Activated CD4-positive, alpha-beta T cell treated with anti-CD3 and anti-CD28 coated beads for 48 hours (primary cell): ENCODE measurements around the gene CDC25A.
A peak's percentile ranks its signal among the peaks of the same experiment; 100 is the strongest.

Experiments
- DNase-seq: peaks from one replicate; pipeline ENCODE4 v3.0.0-alpha.2; 2020

CDC25A gene

DNA sequence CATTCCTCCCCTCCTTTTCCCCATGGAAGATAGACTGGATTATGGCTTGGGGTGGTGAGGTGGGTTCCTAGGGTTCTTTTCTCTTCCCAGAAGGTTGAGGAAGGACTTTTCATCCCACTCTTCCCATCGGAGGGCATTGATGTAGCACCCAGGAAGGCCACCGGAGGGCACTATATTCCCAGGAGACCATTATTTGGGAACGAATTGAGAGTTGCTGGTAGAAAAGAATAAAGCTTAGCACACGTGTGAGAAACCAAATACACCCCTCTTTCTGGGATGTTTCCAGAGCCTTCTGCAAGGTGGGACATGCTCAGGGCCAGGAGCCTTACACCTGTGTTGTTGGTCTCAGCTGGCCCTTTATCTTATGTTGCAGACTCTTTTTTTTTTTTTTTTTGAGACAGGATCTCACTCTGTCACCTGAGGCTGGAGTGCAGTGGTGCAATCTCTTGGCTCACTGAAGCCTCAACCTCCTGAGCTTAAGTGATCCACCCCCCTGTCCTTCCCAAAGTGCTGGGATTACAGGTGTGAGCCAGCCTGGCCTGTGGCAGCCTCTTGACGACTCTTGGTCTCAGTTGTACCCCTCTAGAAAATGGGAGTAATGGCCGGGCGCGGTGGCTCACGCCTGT is 6.3 kb upstream of the CDC25A start:
- DNase-seq = peak; percentile 40

DNA sequence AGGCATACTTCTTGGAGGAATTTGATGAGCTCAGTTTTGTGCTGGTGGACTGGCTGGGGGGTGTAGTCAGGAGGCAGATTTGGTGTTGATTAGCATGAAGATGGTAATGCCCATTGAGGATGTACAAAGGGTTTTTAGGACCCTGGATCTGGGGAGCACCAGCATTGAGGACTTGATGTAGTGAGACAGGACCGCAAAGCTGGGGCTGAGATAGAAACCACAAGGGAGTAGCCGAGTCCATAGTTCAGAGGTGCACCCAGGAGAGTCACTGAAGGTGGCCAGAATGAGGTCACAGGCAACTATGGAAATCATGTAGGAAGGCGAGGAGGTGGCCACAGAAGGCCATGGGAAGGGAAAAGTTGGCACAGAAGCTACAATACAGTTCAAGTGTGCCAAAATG is 2.7 kb upstream of the CDC25A start:
- DNase-seq = no peak

DNA sequence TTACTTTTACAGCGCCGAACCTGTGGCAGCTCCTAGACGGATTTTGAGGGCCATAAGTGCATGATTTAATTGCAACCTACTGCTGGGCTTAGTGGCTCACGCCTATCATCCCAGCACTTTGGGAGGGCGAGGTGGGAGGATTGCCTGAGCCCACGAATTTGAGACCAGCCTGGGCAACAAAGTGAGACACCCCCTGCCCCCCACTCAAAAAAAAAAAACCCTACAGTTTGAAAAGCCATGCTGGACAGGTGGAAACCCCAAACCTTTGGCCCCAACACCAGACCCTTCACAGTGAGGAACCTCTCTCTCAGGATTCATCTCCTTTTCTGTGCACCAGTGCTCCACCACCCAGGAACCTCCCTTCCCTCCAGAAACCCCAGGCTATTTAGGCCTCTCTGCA is 1.1 kb upstream of the CDC25A start:
- DNase-seq = no peak

DNA sequence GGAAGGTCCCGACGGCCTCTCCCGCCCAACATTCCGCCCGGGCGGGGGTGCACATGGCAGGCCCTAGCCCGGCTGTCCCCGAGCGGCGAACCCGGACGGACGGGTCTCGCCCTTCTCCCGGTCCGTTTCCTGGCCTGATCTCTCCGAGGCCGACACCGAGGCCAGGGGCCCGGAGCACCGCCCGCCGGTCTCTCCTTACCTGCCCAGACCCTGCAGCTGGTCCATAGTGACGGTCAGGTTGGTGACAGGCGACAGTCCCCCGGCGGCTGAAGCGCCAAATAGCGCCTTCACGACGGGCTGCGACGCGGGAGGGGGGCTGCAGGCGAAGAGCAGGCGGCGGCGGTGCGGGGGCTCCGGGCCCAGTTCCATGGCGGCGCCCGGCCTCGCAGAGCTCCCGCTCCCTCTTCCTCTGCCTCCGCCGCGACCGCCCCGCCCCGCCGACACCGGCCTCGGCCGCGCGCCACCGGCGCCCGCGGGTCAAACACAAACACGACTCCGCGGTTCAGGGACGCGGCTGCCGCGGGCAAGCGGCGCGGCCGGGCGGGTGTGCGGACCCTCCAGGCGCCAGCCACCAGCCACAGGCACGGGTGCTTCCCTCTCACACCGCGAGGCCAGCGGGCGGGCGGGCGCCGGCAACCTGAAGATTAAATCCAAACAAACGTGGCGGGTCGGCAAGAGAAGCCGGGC is 495 bp downstream of the CDC25A start:
- no peak for DNase-seq

DNA sequence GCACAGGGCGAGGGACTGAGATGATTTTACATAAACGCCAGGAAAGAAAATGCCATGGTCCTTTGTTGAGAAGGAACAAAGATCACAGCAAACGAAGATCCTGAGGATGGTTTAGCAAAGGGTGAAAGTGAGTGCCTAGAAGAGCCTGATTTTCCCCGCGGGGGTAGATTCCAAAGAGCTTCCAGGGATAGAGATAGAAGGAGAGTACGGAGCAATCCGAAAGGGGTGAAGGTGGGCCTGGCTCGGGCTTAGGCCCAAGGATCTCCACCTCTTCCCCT is 977 bp downstream of the CDC25A start:
- DNase-seq = no peak

DNA sequence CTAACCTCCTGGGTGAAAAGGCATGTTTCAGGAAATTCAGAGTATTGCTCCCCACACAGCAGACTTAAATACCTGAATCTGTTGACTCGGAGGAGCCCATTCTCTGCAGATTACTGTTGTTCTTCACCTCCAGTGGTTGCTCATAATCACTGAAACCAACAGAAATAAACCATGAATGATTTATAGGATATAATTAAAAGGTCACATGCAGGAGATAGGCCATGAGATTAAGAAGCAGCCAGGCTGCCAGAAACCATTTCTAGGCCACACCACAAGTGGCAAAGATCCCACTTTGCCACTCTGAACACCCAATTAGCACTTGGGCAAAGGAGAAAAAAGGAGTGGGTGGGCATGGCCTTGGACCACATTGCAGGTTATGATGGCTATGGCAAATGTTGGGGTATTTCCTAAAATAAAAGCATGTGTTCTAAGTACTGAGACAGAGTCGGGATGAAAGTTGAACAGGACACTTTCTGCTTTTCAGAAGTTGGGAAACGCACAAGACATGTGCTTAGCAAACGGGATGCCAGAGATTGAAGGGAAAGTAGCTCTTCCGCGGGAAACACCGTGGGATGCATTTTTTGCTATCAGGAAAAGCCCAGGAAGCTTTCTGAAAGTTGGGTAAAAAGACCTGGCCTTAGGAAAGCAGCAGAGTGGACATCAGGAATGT is 1.5 kb downstream of the CDC25A start:
- peak; percentile 13 for DNase-seq

DNA sequence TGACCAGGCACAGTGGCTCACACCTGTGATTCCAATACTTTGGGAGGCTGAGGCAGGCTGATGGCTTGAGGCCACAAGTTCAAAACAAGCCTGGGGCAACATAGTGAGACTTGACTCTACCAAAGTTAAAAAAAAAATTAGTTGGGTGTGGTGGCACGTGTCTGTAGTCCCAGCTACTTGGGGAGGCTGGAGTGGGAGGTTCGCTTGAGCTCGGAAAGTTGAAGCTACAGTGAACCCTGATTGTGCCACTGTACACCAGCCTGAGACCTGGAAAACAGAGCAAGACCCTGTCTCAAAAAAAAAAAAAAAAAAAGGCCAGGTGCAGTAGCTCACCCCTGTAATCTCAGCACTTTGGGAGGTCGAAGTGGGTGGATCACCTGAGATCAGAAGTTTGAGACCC is 3.1 kb downstream of the CDC25A start:
- DNase-seq = no peak

DNA sequence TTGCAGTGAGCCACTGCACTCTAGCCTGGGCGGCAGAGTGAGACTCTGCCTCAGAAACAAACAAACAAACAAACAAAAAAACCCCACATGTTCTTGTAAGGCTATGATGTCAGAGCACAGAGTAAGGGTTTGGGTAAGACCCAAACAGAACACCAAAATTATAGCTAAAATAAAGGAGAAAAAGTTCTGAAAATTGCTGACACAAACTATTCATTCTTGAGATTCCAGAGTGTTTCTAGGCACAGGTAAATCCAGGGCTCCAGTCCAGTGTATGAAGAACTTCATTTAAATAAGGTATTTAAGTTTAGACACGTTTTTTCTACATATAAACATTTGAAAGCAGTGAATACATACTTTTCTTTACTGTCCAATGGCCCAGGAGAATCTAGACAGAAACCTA is 3.9 kb downstream of the CDC25A start:
- DNase-seq = no peak

DNA sequence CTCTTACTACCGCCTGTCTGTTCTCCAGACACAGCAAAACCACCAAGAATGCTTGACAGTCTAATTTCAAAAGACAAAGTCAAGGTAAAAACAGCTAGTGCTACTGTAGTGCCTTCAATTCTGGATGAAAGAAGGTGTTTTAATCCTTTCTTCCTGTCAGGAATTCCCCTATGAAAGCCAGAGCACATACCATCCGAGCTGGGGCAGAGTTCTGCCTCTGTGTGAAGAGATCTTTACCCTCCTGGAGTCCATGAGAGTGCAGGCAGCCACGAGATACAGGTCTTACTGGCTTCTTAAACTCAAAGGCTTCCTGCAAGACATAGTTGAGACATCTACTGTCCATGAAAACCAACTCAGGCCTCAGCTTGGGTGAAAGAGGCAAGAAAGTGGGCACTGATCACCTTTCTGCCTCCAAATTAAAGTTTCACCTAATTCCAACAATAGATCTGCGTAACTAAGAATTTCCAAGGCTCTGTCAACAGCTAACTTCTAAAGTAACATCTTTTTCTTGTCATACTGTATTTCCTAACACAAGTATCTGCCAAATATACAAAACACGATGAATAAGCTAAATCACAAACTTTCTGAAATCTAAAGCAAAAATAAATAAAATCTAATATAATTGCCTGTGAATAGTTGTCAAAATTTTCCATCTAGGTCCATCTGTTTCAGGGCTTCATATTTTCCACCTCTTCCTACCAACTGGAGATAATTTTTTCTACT is 7.5 kb downstream of the CDC25A start:
- no peak for DNase-seq

DNA sequence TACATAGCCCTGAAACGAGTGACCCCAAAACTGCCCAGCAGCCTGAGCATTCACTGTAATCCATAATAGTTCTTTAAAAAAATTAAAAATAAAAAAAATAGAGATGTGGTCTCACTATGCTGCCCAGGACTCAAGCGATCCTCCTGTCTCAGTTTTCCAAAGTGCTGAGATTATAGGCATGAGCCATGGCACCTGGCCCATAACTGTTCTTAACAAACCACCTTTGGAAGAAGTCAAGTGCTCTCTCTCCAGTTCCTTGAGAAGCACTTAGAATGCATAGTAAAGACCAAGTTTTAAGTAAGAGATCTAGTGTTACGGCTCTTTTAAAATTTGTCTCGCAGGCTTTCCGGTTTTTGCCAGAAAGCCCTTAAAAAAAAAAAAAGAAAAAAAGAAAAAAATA is 8.2 kb downstream of the CDC25A start:
- DNase-seq = no peak

DNA sequence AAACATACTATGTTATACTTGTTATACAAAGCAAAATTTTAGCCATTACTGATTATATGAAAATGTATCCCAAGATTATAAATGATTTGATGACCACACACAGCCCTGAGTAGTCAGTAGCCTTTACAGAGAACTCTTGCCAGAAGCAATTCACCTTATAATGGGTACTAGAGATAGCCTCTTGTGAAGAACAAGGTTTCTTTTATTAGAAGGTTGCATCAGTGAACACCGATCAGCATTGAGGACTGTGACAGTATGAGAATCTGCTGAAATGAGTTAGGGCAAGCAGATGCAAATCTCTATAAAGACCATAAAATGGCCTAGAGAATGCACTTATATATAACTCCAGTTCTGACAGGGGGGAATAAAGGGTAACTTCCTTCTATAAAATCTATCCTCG is 10.1 kb downstream of the CDC25A start:
- DNase-seq = no peak

DNA sequence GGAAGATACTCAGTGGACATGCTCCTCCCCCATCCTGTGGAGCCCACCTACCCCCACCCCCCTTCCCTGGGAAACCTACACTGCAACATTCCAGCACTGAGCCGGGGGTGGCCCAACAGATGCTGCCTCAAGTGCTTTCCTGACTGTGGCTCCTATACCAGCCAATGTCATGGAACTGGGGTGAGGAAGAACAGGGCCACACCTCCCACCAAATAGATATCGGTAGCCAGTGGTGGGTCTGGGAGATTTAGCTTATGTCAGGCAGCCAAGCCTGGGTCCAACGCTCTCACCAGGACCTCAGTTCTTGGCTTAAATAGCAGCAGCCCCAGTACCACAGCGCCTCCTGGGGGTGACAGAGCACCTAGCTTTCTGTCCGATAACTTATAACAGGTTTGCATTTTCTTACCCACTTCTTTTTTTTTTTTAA is 30.3 kb downstream of the CDC25A start:
- peak; percentile 67 for DNase-seq

DNA sequence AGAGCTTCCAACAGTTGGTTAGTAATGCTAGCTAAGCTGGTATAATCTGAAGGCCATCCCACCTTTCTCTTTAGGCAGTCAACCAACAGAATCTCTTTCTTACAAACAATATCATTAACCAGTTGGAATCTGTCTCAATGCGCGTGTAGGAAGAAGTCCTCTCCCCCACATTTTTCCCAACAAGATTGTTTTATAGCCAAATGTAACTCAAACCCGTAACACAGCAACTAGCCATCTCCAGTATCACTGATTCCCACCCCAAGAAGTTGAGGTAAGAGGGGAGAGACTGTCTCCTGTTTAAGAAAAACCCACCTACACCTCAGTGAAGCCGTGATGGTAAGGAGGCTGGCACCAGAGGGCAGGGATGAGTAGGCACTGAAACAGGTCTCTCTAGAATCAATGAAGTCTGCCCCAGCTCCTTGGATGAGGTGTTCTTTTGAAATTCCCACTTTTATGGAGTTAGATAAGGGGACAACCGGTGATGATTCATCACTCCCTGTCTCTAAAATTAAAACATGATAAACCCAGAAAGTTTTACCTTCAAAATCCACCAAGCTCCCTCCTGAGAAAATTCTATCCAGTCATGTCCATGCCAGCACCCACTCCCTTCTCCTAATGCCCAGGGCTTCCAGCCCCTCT is 30.9 kb downstream of the CDC25A start:
- DNase-seq = no peak

DNA sequence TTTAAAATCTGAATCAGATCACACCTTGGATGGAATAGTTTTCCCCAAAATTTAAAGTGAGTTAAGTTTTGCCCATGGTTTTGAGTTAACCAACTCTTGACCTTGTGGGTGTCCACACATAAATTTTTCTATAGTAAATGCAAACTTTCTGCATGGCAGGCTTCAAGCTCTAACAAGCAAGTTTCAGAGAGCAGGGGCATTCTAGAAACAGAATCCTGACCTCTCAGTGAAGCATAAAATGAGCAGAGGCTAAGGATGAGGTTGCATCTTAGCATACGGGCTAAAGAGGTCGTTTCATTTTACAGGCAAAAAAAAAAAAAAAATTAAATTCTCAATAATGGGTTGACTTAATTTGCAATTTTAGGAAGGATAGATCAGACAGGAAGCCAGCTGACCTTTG is 32.1 kb downstream of the CDC25A start:
- DNase-seq = no peak

DNA sequence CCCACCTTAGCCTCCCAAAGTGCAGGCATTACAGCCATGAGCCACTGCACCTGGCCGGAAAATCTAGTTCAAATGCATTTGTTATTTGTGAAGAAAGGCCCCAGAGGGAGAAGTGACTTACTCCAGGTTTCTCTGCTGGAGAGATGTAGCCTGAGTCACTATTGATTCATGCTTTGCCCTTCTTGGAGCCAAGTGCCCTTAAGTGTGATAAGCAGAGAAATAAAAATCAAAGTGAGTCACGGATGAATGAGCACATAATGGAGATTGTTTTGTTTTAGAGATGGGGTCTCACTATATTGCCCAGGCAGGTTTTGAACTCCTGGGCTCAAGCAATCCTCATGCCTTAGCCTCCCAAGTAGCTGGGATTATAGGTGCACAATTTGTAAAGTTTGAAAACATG is 33.1 kb downstream of the CDC25A start:
- DNase-seq = no peak

DNA sequence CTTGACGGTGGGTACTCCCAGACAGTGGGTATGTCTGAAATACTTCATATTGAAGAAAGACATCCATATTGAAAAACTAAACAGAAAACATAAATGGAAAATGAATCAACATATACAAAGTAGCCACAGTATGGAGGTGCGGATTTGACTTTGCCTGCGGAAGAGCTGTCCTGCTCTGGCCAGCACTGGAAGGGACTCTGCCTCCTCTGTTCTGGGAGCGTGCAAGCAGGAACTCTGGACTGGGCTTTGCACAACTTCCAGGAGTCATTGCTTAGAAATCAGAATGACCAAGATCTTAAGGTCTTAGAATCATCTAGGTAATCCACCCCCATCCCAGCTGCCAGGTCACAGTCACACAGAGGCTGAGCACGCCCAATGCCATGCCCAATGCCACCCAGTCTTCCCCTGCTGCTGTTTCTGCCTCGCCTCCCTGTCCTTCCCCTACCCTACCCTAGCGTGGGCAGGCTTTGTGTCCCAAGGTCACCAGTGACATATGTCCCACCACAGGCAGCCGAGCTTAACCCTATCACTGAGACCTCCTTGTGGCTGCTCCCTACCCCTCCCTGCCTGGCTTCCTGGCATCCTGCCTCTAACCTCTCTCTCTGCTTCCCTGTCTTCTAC is 36.3 kb downstream of the CDC25A start:
- no peak for DNase-seq

DNA sequence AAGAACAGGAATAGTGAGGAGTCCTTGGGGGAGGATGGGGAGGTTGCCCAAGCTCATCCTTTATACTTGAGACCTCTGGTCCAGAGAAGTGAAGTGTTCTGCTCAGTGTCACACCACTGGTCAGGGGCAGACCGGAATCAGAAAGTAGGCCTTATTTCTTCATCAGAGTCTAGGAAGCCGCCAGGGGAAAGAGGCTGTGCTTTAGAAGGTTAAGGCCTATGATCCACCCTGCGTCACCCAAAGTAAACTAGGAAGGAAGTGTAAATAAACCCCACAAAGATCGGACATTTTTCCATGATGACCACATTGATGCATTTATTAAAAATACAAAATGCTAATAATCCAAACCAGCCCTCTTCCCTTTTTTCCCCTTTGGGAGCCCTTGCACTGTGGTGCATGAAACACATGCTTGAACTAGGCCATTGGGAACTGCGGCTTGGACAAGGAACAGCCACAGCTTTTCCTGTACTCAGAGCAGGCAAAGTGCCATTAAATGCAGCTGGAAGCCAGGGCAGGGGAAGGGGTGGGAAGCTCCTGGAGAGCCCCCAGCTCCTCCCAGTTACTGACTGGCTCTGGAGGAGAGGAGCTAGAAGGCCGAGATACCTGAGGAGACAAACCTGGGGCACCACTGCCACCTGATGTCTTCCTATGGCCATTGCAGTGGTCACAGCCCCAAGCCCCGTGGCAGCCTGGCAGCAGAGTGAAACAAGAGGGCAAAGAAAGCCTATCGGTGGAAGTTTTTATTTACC is 37.0 kb downstream of the CDC25A start:
- DNase-seq = peak; percentile 79

DNA sequence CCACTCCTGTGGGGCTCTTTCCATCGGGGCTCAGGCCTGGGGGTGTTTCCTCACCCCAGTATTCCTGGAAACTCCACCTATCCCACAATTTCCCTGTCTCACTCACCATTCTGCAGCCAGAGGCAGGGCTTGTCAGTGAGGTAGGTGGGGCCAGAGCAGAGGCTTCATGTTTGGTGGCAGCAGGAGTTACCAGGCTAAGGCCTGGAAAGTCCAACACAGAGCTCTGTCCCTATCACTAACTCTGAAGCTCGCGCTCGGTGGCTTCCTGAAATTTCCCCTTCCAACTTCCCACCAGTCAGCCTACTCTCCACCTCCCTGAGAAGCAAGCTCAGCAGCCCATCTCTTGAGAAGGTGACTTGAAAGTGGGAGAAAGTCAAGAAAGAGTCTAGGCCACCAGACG is 44.2 kb downstream of the CDC25A start:
- no peak for DNase-seq

DNA sequence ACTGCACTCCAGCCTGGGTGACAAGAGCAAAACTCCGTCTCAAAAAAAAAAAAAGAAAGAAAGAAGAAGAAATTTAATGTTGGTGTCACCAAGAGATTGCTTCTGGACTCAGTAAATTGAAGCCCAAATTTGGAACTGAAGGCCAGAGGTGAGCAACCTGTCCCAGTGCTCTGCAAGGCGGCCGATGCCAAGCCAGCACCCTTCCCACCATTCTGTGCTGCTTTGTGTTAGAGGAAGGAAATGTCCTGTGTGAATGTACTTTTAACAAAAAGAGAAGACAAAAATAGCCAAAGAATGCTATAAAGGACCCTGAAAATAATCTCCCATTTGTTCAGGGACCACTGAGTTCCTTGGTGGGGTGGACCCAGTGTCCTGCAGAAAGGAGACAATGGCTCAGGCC is 44.6 kb downstream of the CDC25A start:
- no peak for DNase-seq

DNA sequence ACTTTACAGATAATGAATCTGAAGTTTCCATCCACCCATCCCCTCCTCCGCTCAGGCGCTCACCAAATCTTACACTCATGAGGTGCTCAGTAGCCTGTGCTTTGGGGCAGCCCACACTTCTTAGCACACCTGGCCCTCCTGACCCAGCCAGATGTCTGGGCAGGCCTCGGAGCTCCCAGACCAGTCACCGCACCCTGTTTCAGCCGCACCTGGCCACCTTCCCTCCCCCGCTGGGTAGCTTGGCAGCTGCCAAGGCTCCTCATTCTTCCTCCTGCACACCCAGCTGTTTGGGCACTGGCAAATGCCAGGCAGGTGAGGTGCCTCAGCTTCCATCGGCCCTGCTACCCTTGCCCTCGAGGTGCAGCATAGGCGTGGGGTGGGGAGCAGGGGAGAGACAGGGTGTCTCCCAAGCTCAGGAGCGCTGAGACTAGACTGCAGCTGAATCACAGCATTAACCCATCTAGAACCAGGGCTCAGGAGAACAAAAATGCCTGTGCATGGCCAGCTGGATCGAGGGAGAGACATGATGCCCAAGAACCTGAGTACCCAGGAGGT is 45.8 kb downstream of the CDC25A start:
- no peak for DNase-seq

DNA sequence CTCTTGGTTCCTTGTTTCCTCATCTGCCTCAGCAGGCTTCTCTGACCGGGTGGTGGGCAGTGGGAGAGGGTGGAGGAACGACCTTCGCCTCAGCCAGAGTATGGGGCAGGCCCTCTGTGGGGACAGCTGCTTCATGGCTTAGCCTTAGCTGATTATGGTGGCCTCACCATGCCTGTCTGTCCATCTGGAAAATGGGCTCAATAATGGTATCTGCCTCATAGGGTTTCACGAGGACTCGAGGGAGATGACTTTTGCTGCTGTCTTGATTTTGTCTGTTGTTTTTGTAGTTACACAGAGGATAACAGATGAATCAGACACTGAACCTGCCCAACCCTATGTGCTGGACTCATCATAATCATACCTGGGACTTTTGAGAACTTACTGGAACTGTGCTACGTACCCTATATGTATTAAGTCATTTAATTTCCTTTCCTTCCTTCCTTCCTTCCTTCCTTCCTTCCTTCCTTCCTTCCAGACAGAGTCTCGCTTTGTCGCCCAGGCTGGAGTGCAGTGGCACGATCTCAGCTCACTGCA is 46.5 kb downstream of the CDC25A start:
- DNase-seq = no peak
